ENCODE data around the gene MKKS.
"Not testable (repeated sequence)": the region's sequence is repeated elsewhere in the genome, so short reads cannot be mapped to it uniquely, and the experiment has no call there.

MKKS gene

DNA sequence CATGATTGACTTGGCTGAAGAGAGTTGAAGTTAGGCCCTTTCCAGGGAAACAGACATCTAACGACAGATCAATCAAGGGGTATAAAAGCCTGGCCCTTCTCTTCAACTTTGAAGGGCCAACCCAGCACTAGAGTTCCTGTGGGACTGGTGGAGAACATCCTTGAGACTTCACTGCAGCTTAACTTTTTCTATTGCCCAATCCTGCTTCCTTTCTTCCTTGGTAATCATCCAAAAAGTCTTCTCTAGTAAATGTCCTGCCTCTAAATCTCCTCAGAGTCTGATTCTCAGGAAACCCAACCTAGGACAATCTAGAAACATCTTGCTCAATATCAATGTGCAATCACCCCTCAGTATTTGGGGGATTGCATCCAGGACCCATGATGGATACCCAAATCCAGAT is 1.9 kb downstream of the MKKS start:
- Histone ChIP-seq H3K27me3 (ENCODE audit: insufficient read depth, low read length) (no peaks in the 10 kb centered on the region), H3K4me1 (ENCODE audit: insufficient read depth, low read length) (peaks cover 23% of the 10 kb centered on the region), H3K4me3 (ENCODE audit: low read length) (no peak overlapping the region), H3K9ac (ENCODE audit: low read depth, low read length) (no peak overlapping the region), H3K9me3 (ENCODE audit: insufficient read depth, low read depth, low read length) (no peaks in the 10 kb centered on the region), H3K36me3 (ENCODE audit: insufficient read depth, low read length) (no peaks in the 10 kb centered on the region), H3K27ac (ENCODE audit: low read depth, low read length) (no peak overlapping the region)
- 87% methylated on average over 1 of the region's 1 CpG for WGBS

DNA sequence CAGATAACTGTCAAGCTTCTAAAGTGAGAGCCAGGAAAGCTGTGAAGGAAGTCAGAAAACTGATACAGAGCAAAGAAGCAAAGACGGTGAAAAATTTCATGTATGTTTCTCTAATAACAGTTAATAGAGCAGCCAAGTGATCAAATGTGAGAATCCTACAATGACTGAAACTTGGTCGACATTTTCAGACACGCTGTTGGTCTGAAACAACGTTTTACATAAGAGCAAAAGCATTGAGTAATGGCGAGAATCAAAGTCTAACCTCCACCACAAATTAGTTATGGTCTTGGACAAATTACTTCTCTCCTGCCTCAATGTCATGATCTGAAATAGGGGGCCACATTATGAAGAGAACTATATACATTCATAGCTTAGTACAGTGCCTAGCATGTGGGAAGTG is 3.3 kb downstream of the MKKS start:
- H3K9ac ChIP-seq (ENCODE audit: low read depth, low read length), result no peak overlapping the region
- H3K27ac ChIP-seq (ENCODE audit: low read depth, low read length), result no peak overlapping the region
- no peaks in the 10 kb centered on the region for H3K9me3 ChIP-seq (ENCODE audit: insufficient read depth, low read depth, low read length)
- no peaks in the 10 kb centered on the region for H3K27me3 ChIP-seq (ENCODE audit: insufficient read depth, low read length)
- H3K4me3 ChIP-seq (ENCODE audit: low read length), result no peak overlapping the region
- peaks cover 19% of the 10 kb centered on the region for H3K4me1 ChIP-seq (ENCODE audit: insufficient read depth, low read length)
- 91% methylated on average over 5 of the region's 5 CpGs for WGBS
- H3K36me3 ChIP-seq (ENCODE audit: insufficient read depth, low read length), result no peaks in the 10 kb centered on the region

DNA sequence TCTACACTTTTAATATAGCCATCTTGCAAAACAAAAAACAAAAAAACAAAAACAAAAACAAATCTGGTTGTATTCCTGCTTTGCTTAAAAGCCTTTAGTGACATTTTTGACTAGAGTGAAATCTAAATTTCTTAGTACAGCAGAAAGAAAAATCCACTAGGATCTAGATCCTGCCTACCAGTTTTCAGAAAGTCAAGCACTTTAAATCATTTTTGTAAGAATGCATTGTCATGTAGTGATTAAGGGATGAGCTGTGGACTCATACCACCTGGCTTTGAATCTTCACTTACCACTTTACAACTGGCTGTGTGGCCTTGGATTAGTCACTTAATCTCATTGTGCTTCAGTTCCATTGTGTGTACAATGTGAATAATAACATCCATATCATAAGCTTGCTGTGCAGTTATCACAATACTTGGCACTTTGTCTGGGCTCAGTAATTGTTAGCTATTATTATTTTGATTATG is 4.0 kb downstream of the MKKS start:
- Histone ChIP-seq H3K27ac (ENCODE audit: low read depth, low read length) (no peak overlapping the region), H3K9ac (ENCODE audit: low read depth, low read length) (0 out of 2 replicates have a peak overlapping the region, but pooled peaks have one; percentile 6), H3K27me3 (ENCODE audit: insufficient read depth, low read length) (no peaks in the 10 kb centered on the region), H3K36me3 (ENCODE audit: insufficient read depth, low read length) (no peaks in the 10 kb centered on the region), H3K4me3 (ENCODE audit: low read length) (no peak overlapping the region), H3K9me3 (ENCODE audit: insufficient read depth, low read depth, low read length) (no peaks in the 10 kb centered on the region), H3K4me1 (ENCODE audit: insufficient read depth, low read length) (peaks cover 18% of the 10 kb centered on the region)

DNA sequence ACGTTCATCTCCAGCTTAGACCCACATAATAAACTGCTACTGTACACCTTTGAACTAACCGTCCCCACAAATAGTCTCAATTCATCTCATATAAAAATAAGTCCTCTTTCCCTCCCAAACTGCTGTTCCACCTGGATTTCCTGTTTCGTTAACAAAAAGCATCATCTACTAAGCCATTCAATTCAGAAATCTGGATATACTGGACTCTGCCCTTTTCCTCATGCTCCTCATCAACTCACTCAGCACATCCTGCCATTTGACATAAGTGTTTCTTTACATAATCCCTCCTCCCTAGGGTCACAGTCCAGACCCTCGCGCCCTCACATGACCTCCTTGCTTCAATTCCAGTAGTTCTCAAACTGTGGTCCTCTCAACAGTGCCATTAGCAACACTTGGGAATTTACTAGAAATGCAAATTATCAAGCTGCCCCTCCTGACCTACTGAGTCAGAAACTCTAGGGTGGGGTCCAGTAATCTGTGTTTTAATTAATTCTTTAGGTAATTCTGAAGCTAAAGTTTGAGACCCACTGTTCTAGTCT is 4.5 kb downstream of the MKKS start:
- WGBS, result 89% methylated on average over 5 of the region's 5 CpGs
- Histone ChIP-seq H3K9me3 (ENCODE audit: insufficient read depth, low read depth, low read length) (no peaks in the 10 kb centered on the region), H3K9ac (ENCODE audit: low read depth, low read length) (0 out of 2 replicates have a peak overlapping the region, but pooled peaks have one; percentile 6), H3K27ac (ENCODE audit: low read depth, low read length) (no peak overlapping the region), H3K36me3 (ENCODE audit: insufficient read depth, low read length) (no peaks in the 10 kb centered on the region), H3K4me1 (ENCODE audit: insufficient read depth, low read length) (peaks cover 18% of the 10 kb centered on the region), H3K4me3 (ENCODE audit: low read length) (no peak overlapping the region), H3K27me3 (ENCODE audit: insufficient read depth, low read length) (no peaks in the 10 kb centered on the region)

DNA sequence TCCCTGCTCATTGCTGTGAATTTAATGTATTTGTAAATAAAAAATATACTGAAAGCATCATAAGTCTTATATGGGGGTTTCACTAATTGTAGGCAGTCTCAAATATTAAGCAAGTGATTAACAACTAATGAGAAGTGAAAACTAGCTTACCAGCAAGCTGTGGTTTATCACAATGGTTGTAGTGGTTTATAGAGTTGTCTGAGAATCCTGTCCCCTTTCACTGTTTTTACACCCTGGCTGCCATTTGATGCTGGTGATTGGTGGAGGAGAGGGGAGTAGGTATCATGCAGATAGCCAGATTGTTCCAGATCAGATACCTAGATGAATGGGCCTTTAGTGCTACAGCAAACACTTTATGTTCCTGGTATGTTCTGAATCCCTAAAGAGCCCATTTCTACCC is 6.0 kb downstream of the MKKS start:
- Histone ChIP-seq H3K36me3 (ENCODE audit: insufficient read depth, low read length) (no peaks in the 10 kb centered on the region), H3K27ac (ENCODE audit: low read depth, low read length) (no peak overlapping the region), H3K4me3 (ENCODE audit: low read length) (no peak overlapping the region), H3K9me3 (ENCODE audit: insufficient read depth, low read depth, low read length) (no peaks in the 10 kb centered on the region), H3K4me1 (ENCODE audit: insufficient read depth, low read length) (peaks cover 18% of the 10 kb centered on the region), H3K27me3 (ENCODE audit: insufficient read depth, low read length) (no peaks in the 10 kb centered on the region), H3K9ac (ENCODE audit: low read depth, low read length) (no peak overlapping the region)

DNA sequence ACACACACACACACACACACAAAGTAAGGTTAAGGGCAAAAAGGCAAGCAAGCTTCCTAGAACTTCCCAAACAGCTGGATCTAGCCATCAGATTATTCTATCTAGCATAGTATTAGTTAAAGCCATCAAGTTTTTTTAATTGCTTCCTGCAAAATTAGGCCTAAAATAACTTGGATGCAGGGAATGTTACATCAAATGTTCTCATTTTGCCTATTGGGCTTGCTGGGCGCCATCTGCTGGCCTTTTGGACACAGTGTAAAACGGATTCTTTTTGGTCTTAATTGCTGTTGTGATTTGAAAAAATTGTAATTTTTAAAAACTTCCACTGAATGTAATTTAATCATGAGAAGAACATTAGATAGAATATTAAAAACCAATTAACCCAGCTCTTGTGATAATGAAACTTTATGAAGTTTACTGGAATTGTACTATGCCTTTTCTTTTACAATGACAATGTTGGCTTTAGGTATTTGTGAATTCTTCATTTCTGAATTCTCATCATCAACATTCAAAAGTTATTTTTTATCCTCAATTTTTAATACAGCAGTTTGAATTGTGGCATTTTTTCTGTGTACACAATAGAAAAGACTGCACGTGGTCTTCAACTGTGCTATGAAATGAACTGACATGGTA is 6.8 kb downstream of the MKKS start:
- H3K9me3 ChIP-seq (ENCODE audit: insufficient read depth, low read depth, low read length), result no peaks in the 10 kb centered on the region
- H3K27ac ChIP-seq (ENCODE audit: low read depth, low read length), result no peak overlapping the region
- H3K4me1 ChIP-seq (ENCODE audit: insufficient read depth, low read length), result peaks cover 18% of the 10 kb centered on the region
- H3K4me3 ChIP-seq (ENCODE audit: low read length), result no peak overlapping the region
- no peak overlapping the region for H3K9ac ChIP-seq (ENCODE audit: low read depth, low read length)
- 33% methylated on average over 3 of the region's 3 CpGs for WGBS
- no peaks in the 10 kb centered on the region for H3K27me3 ChIP-seq (ENCODE audit: insufficient read depth, low read length)
- H3K36me3 ChIP-seq (ENCODE audit: insufficient read depth, low read length), result no peaks in the 10 kb centered on the region

DNA sequence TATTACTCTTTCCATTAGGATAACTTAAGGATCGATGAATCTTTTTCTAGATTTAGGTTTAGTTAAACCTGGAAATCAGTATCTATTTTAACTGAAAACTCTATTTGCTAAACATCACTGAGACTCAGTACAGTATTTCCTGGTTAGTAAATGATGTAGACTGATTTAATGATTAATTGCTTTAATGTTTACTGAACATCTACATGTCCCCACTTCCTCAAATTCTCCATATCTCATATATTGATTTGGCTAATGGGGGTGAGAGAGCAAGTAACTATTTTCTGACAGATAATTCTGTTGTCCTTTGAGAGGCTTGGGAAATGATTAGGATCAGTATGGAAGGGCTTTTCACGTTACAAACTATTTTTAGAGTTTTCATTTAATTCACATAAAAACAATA is 10.3 kb downstream of the MKKS start:
- no peak overlapping the region for H3K27ac ChIP-seq (ENCODE audit: low read depth, low read length)
- H3K36me3 ChIP-seq (ENCODE audit: insufficient read depth, low read length), result peaks cover 17% of the 10 kb centered on the region
- H3K9ac ChIP-seq (ENCODE audit: low read depth, low read length), result no peak overlapping the region
- H3K4me1 ChIP-seq (ENCODE audit: insufficient read depth, low read length), result peaks cover 3% of the 10 kb centered on the region; the same call in 1 of the 2 replicates
- no peaks in the 10 kb centered on the region for H3K9me3 ChIP-seq (ENCODE audit: insufficient read depth, low read depth, low read length)
- WGBS, result no CpG with 5 or more reads among the region's 2 CpGs
- no peak overlapping the region for H3K4me3 ChIP-seq (ENCODE audit: low read length)
- no peaks in the 10 kb centered on the region for H3K27me3 ChIP-seq (ENCODE audit: insufficient read depth, low read length)

DNA sequence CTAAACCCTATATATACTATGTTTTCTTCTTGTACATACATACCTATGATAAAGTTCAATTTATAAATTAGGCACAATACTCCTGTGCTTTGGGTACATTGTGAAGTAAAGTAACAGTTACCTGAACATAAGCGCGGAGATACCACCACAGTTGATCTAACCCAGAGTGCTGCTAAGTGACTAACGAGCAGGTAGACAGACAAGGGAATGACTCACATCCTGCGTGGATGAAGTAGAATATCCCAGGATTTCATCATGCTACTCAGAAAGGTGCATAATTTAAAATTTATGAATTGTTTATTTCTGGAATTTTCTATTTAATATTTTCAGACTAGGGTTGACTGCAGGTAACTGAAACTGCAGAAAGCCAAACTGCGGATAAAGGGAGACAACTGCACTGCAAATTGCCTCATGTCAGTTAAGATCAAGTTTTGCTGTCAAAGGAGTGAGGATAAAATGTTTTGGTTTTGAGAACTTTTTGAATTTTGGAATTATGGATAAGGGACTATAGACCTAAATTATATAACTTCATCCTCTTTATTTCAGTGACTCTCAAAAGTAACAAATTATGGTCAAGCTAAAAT is 14.4 kb downstream of the MKKS start:
- Histone ChIP-seq H3K27me3 (ENCODE audit: insufficient read depth, low read length) (no peaks in the 10 kb centered on the region), H3K4me3 (ENCODE audit: low read length) (no peak overlapping the region), H3K27ac (ENCODE audit: low read depth, low read length) (no peak overlapping the region), H3K9ac (ENCODE audit: low read depth, low read length) (no peak overlapping the region), H3K36me3 (ENCODE audit: insufficient read depth, low read length) (peaks cover 41% of the 10 kb centered on the region), H3K9me3 (ENCODE audit: insufficient read depth, low read depth, low read length) (no peaks in the 10 kb centered on the region), H3K4me1 (ENCODE audit: insufficient read depth, low read length) (peaks cover 19% of the 10 kb centered on the region)
- 92% methylated on average over 5 of the region's 5 CpGs for WGBS

DNA sequence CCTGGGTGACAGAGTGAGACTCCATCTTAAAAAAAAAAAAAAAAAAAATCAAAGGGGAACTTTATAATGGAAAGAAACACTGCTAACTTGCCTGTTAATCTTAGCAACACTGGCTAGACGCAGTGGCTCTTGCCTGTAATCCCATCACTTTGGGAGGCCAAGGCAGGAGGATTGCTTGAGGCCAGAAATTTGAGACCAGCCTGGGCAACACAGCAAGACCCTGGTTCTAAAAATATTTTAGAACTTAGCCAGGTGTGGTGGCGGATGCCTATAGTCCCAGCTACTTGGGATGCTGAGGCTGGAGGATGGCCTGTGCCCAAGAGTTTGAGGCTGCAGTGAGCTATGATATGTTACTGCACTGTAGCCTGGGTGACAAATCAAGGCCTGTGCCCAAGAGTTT is 16.8 kb downstream of the MKKS start:
- not testable (repeated sequence) for H3K9me3 ChIP-seq (ENCODE audit: insufficient read depth, low read depth, low read length); H3K4me3 ChIP-seq (ENCODE audit: low read length); H3K27me3 ChIP-seq (ENCODE audit: insufficient read depth, low read length); H3K9ac ChIP-seq (ENCODE audit: low read depth, low read length); H3K27ac ChIP-seq (ENCODE audit: low read depth, low read length)
- Histone ChIP-seq H3K4me1 (ENCODE audit: insufficient read depth, low read length) (peaks cover 19% of the 10 kb centered on the region), H3K36me3 (ENCODE audit: insufficient read depth, low read length) (peaks cover 59% of the 10 kb centered on the region)
- 97% methylated on average over 2 of the region's 2 CpGs for WGBS

DNA sequence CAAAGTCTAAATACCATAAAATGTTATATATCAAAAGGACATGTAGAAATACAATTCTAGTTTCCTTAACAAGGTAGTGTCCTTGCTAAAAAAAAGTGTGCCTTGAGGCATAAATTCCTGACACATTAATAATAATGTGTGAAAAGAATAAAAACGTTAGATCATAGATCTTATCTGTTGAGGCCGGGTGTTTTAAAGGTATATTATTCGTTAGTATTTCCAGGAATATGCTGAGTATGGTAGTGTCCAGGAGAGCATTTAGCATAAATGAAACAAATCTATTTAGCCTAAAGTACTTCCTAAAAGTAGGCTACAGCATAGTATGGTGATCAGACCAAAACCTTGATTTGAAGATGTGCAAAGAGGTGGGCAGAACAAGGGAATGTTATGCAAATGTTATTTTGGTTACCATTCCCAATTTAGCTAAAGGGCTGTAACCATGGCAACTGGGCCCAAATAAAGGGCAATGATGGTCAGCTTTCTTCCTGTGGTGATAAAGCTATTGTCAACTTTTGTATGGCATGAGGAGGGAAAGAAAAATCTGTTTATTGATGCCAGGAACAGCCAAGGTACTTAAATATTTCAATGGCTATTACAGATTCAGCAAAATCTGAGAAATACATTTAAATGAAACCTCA is 18.9 kb downstream of the MKKS start:
- Histone ChIP-seq H3K4me3 (ENCODE audit: low read length) (no peak overlapping the region), H3K9ac (ENCODE audit: low read depth, low read length) (0 out of 2 replicates have a peak overlapping the region, but pooled peaks have one; percentile 4), H3K4me1 (ENCODE audit: insufficient read depth, low read length) (peaks cover 19% of the 10 kb centered on the region), H3K9me3 (ENCODE audit: insufficient read depth, low read depth, low read length) (no peaks in the 10 kb centered on the region), H3K27me3 (ENCODE audit: insufficient read depth, low read length) (no peaks in the 10 kb centered on the region), H3K36me3 (ENCODE audit: insufficient read depth, low read length) (peaks cover 60% of the 10 kb centered on the region), H3K27ac (ENCODE audit: low read depth, low read length) (no peak overlapping the region)
- WGBS, result 85% methylated on average over 3 of the region's 3 CpGs

DNA sequence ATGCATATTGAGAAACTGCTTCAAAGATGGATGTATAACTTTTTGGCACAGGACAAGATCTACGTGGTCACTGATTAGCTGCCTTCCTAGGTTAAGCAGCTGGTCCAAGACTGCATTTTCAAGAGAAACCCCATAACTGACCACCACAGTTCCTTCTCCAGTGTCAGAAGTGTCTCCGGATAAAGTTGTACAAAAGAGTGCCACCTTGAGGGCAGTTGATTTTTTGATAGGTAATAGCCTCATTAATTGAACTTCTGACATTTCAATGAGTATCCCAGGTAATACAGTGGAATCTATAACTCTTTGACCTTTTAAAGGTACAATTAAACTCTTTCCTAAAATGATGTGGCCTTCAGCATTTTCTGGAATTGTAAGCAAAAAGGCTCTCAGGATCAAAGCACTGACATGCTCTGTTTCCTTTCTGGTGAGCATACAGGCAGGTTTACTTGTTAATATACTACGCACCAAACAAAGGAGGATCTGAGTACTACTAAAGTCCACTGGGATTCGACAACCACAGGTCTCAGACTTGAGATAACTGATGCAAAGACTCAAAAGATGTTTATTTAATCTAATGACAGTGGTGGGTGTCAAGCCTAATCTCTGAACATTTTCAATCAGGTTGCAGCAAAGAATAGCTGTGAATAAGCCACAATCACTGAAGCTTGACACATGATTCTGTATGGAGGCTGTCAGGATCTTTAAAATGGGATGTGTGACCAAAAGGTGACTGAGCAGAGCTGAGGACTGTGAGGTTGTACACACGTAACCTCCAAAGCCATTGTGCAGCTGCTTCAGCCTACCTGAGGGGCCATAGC is 21.2 kb downstream of the MKKS start:
- Histone ChIP-seq H3K36me3 (ENCODE audit: insufficient read depth, low read length) (peaks cover 39% of the 10 kb centered on the region), H3K4me1 (ENCODE audit: insufficient read depth, low read length) (peaks cover 16% of the 10 kb centered on the region), H3K9me3 (ENCODE audit: insufficient read depth, low read depth, low read length) (no peaks in the 10 kb centered on the region), H3K9ac (ENCODE audit: low read depth, low read length) (no peak overlapping the region), H3K27ac (ENCODE audit: low read depth, low read length) (no peak overlapping the region), H3K27me3 (ENCODE audit: insufficient read depth, low read length) (no peaks in the 10 kb centered on the region), H3K4me3 (ENCODE audit: low read length) (no peak overlapping the region)
- 96% methylated on average over 5 of the region's 5 CpGs for WGBS

All from HUES64 (cell line).